Ramos (cell line): ENCODE results near the gene NDOR1.

Experiments used
- in situ Hi-C: fragments of 300-500 bp; cut with MboI; formaldehyde crosslinking; loops from one replicate; pipeline ENCODE4 v1.14.3; 2022; ENCODE audit warnings: low sequenced_read_pairs; ENCODE audit not compliant: unreplicated experiment

The NDOR1 gene

GRCh38 chr9:137195525-137196220 is 9.8 kb upstream of the NDOR1 start:
- in situ Hi-C loops = no loop called here

- in situ Hi-C loops = no loop called here
Measured at GRCh38 chr9:137198051-137198901, 7.2 kb upstream of the NDOR1 start.

- in situ Hi-C loops = no loop called here
Measured at GRCh38 chr9:137198902-137199283, 6.6 kb upstream of the NDOR1 start.

- in situ Hi-C loops = no loop called here
Measured at GRCh38 chr9:137199411-137200121, 5.9 kb upstream of the NDOR1 start.

GRCh38 chr9:137200311-137201204 is 4.9 kb upstream of the NDOR1 start, which contains the start of gene TPRN:
Gene TPRN, minus strand, starts transcription at chr9:137200741. Its CDS starts 30 bp downstream, at chr9:137200711.
- in situ Hi-C loops = no loop called here

- in situ Hi-C loops = no loop called here
Measured at GRCh38 chr9:137201205-137201868, 4.2 kb upstream of the NDOR1 start.

GRCh38 chr9:137202966-137203365 is 2.5 kb upstream of the NDOR1 start:
- in situ Hi-C loops = no loop called here

- in situ Hi-C loops = no loop called here
Measured at GRCh38 chr9:137204731-137205125, 772 bp upstream of the NDOR1 start.

GRCh38 chr9:137206602-137207001 is 1.1 kb downstream of the NDOR1 start:
- in situ Hi-C loops = no loop called here

- in situ Hi-C loops = no loop called here
Measured at GRCh38 chr9:137211532-137211931, 6.0 kb downstream of the NDOR1 start.

- in situ Hi-C loops = no loop called here
Measured at GRCh38 chr9:137212520-137212919, 7.0 kb downstream of the NDOR1 start.

GRCh38 chr9:137213160-137214060 is 7.9 kb downstream of the NDOR1 start:
- in situ Hi-C loops = no loop called here

- in situ Hi-C loops = no loop called here
Measured at GRCh38 chr9:137214620-137215019, 9.1 kb downstream of the NDOR1 start.

- in situ Hi-C loops = no loop called here
Measured at GRCh38 chr9:137215196-137215986, 9.9 kb downstream of the NDOR1 start.

- in situ Hi-C loops = no loop called here
Measured at GRCh38 chr9:137216188-137216965, 10.9 kb downstream of the NDOR1 start.

- in situ Hi-C loops = no loop called here
Measured at GRCh38 chr9:137217276-137218211, 12.0 kb downstream of the NDOR1 start.
